Muscle of arm (tissue), 12 donors: ENCODE data around the gene KRTAP10-5. TPM values are rescaled to one million over a fixed set of nuclear protein-coding genes. Genes with fewer than 3 reads are reported as not detected.
"Not testable (repeated sequence)": the region's sequence is repeated elsewhere in the genome, so short reads cannot be mapped to it uniquely, and the experiment has no call there.

Source experiments
- DNase-seq: peaks from one replicate; pipeline ENCODE4 v3.0.0-alpha.2; 2013
- polyA plus RNA-seq, 12 donors: library from polyadenylated mRNA; unstranded; fragments of 120-200 nt; gene quantifications; one replicate each; pipeline ENCODE4 v1.2.1, GENCODE V29; 2013; ENCODE audit not compliant: insufficient read length in 12 of 12

KRTAP10-5 gene
- polyA plus RNA-seq, 12 donors, result not detected

DNA sequence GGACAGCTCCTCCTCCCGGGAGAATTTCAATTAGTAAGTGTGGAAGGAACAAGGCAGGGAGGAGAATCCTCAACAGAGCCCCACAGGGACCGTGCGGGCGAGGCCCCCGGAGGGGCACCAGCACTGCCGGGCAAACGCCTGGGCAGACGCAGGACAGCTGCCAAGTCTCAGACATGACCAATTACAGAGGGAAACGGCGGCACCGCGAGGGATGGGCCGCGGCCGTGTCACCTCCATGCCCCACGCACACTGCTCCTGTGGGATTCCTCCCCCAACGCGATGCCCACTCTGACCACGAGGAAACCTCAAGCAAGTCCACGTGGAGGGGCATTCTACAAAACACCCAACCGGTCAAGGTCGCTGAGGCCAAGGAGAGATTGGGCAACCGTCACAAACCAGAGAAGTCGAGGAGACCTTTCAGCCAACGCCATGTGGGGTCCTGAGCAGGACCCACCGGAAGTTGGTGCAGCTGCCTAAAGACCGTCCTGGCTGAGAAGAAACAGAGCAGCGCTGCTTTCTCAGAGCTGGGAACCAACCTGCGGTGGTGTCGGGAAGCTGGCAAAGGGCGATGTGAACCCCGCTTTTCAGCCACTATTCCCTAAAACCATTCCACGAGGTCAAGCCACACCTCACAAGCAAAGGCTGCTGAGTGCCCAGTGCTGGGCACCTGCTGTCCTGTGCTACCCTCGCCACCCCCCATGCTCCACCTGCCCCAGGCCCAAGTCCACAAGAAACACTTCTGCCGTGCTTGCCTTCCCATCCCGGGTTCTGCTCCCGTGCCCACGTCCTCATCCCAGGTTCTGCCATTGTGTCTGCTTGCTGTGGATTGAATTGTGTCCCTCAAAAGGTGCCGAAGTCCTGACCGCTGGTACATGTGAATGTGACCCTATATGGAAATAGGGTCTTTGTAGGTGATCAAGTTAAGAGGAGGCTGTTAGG is 8.3 kb downstream of the KRTAP10-5 start:
- DNase-seq, result no peak

DNA sequence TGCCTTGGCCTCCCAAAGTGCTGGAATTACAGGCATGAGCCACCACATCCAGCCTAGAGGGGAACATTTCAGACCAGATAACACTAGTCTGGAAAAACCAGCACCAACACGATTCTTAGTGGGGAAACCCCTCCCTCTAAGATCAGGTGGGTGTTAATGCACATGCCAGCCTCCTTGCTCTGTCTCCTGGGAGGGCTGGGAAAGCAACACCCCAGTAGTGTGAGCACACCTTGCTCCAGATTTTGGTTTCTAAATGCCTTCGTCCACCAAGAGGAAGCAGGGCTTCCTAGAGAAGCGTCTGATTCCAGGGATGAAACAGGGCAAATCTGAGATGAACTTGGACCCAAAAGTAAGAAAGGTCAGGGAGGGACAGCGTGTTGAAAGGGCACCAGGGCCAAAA is 9.1 kb downstream of the KRTAP10-5 start:
- DNase-seq, result no peak

DNA sequence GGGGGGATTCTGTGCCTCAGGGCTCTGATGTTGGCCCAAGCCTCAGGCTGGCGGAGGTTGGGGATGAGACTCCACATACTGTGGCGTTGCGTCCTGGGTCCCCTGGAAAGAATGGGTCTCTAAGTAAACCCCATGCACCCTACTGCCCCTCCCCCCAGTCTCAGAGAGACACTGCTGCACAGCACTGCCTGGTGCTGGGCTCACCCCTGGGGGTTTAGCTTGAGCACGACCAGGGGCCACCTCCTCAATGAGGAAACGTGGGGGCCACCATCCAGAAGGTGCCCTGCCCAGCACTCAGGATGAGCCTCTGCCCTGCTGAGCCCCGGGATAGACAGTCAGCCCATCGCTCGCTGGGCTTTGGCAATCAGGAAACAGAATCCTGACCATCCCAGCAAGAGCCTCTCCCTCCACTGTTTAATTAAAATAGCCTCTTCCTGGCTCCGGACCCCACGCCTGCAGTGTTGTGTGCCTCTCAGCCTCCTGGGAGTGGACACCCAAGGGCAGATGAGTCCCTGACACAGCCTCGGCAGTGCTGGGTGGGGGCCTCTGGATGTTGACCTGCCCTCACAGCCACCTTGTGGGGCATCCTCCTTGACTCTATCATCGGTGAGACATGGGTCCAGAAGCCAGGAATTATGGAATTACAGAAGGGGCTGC is 10.4 kb downstream of the KRTAP10-5 start:
- DNase-seq, result no peak

DNA sequence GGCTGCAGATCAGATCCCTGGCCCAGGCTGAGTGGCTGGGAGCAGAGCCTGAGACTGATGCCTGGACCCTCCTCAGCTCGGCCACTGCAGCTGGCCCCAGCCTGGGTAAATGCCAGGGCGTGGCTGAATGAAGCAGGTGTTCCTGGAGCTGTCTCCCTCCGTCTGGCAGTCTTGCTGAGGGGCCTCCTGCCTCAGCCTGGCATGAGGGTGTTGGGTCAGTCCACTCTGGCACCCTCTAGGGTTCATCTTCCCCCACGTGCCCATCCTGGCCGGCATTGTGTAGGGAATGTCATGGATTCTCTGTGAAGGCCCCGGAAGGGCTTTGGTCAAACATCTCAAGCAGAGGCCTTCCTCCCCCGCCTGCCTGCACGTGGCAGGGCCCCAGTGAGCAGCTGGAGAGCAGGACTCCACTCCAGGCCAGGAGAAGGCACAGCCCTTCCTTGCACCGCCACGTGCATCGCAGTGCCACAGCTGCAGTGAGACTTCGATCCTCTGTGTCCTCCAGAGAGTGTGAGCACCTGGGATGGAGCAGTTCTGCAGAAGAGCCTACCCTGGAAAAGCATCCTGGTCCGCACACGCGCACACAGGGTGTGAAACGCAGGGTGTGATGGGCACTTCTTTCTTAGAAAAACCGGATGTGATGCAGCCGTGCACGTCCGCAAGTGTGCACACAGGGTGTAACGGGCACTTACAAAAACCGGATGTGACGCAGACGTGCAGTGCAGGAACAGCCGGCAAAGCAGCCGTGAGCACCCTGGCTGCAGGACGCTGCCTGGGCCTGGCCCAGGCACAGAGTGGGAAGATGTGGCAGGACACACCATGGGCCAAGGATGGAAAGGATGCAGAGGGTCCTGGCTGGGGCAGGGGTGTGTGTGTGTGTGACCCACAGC is 11.5 kb downstream of the KRTAP10-5 start:
- no peak for DNase-seq

DNA sequence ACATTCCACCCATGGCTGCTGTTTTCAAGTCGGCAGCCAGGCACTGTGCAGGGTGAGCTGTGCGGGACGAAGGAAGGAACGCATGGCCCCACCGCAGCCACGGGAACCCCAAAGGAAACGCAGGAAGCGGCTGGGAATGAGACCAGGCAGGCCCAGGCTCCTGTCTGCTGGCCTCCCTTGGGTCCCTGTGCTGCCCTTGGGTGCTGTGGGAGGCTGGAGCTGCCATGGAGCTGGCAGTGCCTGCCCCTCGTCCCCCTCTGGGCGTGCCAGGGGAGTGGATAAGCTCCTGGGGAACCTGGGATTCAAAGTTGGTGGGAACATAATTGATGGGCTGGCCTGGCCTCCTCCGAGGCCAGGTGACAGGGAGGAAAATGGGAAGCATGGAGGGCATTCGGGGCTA is 12.1 kb downstream of the KRTAP10-5 start:
- no peak for DNase-seq

DNA sequence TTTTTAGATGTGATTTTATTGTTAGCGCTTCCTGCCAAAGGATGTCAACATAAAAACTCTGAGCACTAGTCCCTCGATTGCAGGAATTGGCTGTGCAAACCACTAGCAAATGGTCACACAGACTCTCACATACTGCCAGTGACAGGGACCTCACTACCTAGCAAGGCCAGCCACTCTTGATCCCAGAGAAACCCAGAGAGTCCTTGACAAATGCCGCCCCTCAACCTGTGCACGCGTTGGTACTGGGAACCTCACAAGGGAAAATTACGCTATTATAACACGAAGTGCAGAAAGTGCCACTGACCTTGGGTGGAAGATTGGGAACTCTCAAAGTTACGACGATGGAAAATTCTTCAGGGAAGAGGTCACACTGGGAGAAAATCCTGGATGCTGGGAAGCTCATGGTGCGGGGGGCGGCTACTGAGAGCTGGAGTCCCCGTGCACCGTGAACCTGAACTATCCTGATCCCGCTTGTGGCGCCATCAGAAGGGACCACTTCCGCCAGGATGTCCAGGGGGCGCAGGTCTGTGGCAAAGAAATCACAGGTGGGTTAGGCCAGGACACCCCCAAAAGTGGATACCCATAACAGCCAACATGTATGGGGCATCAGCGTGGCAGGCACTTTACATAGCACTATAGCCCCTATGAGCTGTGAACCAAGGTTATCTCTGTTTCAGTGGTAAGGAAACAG is 12.8 kb downstream of the KRTAP10-5 start:
- DNase-seq, result no peak

DNA sequence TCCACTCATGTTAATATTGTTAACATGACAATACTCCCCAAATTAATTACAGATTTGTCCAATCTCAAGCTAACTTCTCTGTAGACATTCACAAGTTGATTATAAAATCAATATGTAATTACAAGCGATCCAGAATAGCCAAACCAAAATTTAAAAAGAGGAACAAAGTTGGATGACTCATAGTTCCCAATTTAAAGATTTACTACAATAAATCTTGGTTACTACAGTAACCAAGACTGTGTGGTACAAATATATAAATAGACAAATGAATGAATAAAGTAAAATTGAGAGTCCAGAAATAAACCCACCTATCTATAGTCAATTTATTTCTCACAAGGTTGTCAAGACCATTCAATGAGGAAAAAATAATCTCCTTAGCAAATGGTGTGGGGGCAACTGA is 14.0 kb downstream of the KRTAP10-5 start:
- DNase-seq, result no peak

DNA sequence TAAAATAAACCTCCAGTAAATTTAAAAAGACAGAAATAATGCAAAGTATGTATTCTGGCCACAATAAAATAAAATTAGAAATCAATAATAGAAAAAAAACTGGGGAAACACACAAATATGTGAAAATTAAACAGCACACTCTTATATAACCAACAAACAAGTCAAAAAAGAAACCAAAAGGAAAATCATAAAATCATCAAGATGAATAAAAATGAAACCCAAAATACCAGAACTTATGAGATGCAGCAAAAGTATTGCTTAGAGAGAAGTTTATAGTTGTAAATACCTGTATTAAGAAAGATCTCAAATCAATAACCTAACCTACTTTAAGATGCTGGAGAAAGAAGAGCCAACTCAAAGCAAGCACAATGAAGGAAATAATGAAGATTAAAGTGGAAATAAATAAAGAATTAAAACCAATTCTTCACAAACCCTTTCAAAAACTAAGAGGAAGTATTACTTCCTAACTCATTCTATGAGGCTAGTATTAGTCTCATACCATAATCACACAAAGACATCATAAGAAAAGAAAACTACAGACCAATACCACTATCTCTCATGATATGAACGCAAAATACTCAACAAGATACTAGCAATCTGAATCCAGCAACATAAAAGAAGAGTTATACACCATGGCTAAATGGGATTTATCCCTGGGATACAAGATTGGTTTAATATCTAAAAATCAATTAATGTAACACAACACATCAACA is 15.4 kb downstream of the KRTAP10-5 start:
- no peak for DNase-seq

DNA sequence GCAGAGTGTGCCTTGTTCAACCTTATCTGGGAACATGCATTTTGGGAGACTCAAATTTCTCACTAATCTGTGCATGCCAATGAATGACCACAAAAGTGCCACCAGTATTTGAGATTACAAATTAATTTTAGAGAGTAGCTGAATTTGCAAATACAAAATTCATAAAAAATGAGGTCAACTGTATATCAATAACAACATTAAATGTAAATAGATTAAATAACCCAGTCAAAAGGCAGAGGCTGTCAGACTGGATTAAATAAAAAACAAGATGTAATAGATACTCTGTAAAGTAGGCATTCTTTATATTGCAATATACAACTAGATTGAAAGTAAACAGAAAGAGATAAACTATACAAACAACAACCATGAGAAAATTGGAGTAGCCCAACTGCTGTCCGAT is 16.3 kb downstream of the KRTAP10-5 start:
- no peak for DNase-seq

DNA sequence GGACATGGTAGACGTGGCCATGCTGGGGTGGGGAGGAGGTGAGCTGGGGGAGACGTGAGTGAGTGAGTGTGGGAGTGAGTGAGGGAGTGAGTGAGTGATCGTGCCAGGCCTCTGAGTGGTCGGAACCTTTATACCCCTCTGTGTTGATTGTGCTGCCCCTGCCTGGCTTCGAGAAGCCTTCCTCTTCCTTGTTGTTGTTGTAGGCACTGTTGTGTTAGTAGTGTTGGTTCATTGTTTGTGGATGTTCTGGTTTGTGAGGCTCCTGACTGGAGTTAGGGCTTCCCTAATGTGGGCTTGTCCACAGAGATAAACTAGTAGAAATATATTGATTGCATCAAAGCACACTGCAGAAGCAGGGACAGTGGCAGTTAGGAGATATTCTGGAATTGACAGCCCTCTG is 21.7 kb downstream of the KRTAP10-5 start, which contains the start of gene KRTAP10-3:
TSS of gene KRTAP10-3 (minus strand) at position 101 of the 400 bp plus-strand sequence. CDS start at position 21, 80 bp downstream.
- DNase-seq, result no peak

DNA sequence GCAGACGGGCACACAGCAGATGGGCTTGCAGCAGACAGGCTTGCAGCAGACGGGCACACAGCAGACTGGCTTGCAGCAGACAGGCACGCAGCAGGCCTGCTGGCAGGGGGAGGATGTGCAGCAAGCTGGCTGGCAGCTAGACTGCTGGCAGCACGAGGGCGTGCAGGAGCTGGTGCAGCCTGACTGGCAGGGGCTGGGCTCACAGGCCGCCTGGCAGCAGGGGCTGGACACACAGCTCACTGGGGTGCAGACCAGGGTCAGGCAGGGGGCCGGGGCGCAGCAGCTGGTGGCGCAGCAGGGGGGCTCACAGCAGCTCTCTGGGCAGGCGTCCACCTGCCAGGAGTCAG is 22.1 kb downstream of the KRTAP10-5 start:
- DNase-seq, result not testable (repeated sequence)

DNA sequence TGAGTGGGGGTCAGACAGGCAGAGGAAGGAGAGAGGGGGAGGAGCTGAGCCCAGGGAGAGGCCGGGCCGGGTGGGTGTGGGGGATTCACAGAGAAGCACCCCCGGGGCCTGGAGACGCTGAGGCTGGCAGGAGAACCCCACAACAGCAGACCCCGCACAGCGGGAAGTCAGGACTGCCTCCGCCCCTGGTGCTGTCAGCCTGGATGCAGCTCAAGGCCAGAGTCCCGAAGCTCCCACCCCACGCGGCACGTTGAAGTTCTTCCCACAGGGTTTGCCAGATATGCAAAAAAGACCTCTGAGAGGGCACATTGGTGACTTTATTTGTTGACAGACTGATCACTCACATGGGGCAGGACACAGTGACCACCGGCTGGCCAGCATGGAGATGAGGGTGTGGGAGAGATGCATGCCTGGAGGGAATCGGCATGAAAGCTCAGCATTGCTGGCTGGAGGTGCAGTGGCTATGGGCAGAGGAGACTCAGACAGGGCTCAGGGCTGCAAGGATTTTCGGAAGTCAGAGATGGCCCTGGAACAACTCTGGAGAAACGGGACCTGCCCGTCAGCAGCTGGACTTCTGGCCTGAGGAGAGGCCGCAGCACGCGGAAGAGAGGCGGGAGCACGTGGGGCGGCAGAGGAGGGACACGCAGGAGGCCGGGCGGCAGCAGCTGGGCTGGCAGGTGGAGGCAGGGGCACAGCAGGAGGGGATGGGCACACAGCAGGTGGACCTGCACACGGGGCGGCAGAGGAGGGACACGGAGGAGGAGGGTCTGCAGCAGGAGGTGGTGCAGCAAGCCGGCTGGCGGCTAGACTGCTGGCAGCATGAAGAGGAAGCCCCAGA is 22.7 kb downstream of the KRTAP10-5 start:
- DNase-seq, result no peak

DNA sequence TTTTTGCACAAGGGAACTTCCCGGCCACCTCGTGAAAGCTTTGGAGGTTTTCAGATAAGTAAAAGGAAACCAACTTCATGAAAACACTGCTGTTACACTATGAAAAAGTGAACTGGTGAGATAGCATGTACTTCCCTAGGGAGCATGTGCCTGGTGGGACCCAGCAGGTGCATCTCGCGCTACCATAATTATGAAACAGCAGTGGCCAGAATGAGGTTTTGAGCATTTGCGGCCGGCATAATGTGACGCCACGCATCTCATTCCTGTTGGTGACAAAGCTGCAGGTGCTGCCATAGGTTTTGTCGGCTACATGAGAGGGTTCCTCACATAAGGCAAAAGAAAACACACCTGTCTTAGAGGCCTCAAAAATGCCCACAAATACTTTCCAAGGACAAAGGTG is 23.5 kb downstream of the KRTAP10-5 start:
- DNase-seq, result no peak

DNA sequence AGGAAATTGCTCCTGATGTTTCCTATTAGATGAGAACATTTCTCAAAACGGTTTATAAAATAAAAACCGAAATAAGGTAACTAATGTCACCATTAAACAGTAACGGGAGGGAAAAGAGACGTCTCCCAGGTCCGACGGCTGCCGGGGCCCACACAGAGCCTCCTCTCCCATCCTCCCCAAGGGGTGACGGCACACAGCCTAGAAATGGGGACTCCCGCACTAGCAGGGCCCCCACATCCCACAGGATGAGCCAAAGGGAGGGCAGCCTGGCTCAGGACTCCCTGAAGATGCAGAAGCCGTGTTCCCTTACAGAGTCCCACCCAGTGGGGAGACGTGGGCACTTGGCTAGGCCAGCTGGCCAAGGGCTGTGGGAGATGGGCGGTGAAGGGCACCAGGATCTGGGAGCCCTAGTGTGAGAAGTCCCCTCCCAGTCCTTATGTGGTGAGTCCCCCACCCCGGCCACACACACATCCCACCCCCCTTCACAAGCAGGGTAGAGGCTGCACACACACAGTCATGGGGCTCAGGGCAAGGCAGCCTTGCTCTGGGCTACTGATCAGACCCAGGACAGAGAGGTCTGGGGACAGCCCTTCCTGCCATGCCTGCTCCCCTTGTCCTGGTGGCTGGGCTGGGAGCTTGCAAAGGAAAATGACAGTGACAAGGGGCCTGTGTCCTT is 25.1 kb downstream of the KRTAP10-5 start:
- no peak for DNase-seq

DNA sequence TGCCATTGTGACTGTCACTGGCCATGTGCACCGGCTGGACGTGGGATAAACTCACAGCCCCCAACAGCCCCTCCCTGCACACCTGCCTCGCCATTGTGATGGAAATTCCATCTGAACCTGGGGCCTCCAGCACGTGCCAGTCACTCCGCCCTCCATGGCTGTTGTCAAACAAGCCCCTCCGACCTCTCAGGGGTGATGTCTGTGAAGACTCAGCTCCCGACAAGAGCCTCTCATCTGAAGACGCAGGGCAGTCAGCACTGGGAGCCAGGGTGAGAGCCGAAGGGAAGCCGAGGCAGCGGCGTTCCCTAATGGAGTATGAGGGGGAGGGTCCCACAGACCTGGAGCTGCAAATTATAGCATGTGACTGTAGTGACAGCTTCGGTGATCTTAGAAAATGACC is 27.7 kb downstream of the KRTAP10-5 start:
- no peak for DNase-seq

DNA sequence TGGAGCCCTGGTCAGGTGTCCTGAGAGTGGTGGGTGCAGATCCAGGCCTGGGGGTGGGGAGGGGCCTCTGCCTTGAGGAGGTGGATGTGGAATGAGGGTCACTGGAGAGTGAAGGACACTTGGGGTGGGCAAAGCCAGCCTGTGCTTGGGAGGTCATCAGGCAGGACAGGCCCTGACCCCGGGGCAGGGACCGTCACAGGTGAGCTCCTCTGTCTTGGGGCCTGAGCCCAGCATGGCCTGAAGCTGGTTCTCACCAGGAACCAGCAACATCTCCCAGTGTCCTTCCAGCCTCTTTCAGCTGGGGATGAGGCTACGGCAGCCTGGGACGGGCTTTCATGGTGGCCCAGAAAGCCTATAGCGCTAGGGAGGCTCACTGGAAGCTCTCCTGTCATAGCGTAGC is 28.3 kb downstream of the KRTAP10-5 start:
- DNase-seq, result no peak

DNA sequence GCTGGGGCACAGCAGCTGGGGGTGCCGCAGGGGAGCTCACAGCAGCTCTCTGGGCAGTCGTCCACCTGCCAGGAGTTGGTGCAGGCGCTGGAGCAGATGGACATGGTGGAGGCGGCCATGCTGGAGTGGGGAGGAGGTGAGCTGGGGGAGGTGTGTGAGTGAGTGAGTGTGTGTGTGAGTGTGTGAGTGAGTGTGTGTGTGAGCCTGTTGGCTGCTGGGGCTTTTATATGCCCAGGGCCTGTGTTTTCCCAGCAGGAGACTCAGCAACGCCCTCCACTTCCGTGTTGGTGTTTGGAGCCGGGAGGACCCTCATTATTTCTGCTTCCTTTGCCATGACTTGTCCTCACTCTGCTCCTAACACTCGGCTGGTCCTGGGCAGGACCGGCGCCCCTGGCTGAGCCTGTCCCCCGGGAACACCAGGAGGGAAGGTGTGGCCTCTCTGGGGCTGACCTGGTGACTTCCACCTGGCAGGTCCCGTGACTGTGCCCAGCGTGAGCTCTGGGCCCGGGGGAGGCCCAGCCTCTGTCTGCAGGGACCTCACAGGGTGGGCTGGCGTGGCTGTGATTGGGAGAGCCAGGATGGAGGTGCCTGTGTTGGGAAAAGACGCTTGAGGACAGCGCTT is 29.0 kb downstream of the KRTAP10-5 start, which contains the start of gene KRTAP10-2:
TSS of gene KRTAP10-2 (minus strand) at position 166 of the 622 bp plus-strand sequence. CDS start at position 119, 47 bp downstream.
- DNase-seq, result no peak

DNA sequence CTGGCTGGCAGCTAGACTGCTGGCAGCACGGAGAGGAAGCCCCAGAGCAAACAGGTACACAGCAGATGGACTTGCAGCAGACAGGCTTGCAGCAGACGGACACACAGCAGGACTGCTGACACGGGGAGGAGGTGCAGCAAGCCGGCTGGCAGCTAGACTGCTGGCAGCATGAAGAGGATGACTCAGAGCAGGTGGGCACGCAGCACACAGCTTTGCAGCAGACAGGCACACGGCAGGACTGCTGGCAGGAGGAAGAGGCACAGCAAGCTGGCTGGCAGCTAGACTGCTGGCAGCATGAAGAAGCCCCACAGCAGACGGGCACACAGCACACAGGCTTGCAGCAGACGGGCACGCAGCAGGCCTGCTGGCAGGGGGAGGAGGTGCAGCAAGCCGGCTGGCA is 29.6 kb downstream of the KRTAP10-5 start:
- DNase-seq, result no peak

DNA sequence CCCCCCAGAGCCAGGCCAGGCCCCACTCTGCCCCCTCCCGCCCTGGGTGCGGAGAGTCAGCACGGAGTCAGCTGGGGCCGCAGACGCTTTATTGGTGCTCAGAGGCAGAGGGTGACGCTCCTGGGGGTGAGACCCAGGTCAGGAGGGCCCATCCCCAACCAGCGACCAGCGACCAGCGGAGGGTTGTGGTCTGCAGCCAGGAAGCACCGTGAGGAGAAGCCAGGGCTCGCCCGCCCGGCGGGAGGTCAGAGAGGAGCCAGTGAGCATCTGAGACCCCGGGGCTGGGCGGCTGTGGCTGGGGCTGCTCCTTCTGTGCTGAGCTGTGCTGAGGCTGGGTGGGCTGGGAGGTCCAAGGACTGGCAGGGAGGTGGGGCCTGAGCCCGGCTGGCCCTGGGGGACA is 30.1 kb downstream of the KRTAP10-5 start:
- DNase-seq, result not testable (repeated sequence)
